ENCODE data around the gene ZNF664.

The ZNF664 gene

GRCh38 chr12:124044809-124045321 lies 71.8 kb downstream of the ZNF664 start:
- FAIRE-seq, result no peak
- TF ChIP-seq POLR2A (IDR thresholded peaks at IDR 0.05; ENCODE audit: low read depth, low read length), result no peak
- TF ChIP-seq TAF1 (IDR thresholded peaks at IDR 0.05; ENCODE audit: borderline replicate concordance, low read depth, low read length), result no peak
- TF ChIP-seq POLR2AphosphoS5 (IDR thresholded peaks at IDR 0.05; ENCODE audit: low read depth, low read length), result no peak
- no peak for DNase-seq (ENCODE audit: insufficient read length)

GRCh38 chr12:124045671-124046455 lies 72.8 kb downstream of the ZNF664 start:
- FAIRE-seq (no peak), DNase-seq (ENCODE audit: insufficient read length) (no peak)
- TF ChIP-seq POLR2AphosphoS5 (IDR thresholded peaks at IDR 0.05; ENCODE audit: low read depth, low read length), result no peak
- TF ChIP-seq TAF1 (IDR thresholded peaks at IDR 0.05; ENCODE audit: borderline replicate concordance, low read depth, low read length), result no peak
- TF ChIP-seq POLR2A (IDR thresholded peaks at IDR 0.05; ENCODE audit: low read depth, low read length), result no peak

DNA sequence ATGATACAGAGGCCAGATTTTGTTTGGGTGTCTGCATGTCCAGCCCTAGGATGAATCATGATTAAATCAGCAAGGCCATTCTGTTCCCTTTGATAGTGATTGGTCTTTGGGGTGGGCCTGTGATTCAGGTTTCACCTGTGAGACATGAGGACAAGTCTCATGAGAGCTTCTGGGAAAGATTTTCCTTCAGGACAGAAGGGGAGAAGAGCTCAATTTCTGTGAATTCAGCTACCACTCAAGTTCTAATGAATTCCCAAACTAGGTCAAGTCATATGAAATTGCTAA lies 73.4 kb downstream of the ZNF664 start:
- FAIRE-seq (no peak), DNase-seq (ENCODE audit: insufficient read length) (no peak)
- TF ChIP-seq POLR2A (IDR thresholded peaks at IDR 0.05; ENCODE audit: low read depth, low read length) (no peak), TAF1 (IDR thresholded peaks at IDR 0.05; ENCODE audit: borderline replicate concordance, low read depth, low read length) (no peak), POLR2AphosphoS5 (IDR thresholded peaks at IDR 0.05; ENCODE audit: low read depth, low read length) (no peak)

- FAIRE-seq (no peak), DNase-seq (ENCODE audit: insufficient read length) (no peak)
- TF ChIP-seq POLR2AphosphoS5 (IDR thresholded peaks at IDR 0.05; ENCODE audit: low read depth, low read length) (no peak), TAF1 (IDR thresholded peaks at IDR 0.05; ENCODE audit: borderline replicate concordance, low read depth, low read length) (no peak), POLR2A (IDR thresholded peaks at IDR 0.05; ENCODE audit: low read depth, low read length) (no peak)
Measured at GRCh38 chr12:124047045-124047566, 74.1 kb downstream of the ZNF664 start.

DNA sequence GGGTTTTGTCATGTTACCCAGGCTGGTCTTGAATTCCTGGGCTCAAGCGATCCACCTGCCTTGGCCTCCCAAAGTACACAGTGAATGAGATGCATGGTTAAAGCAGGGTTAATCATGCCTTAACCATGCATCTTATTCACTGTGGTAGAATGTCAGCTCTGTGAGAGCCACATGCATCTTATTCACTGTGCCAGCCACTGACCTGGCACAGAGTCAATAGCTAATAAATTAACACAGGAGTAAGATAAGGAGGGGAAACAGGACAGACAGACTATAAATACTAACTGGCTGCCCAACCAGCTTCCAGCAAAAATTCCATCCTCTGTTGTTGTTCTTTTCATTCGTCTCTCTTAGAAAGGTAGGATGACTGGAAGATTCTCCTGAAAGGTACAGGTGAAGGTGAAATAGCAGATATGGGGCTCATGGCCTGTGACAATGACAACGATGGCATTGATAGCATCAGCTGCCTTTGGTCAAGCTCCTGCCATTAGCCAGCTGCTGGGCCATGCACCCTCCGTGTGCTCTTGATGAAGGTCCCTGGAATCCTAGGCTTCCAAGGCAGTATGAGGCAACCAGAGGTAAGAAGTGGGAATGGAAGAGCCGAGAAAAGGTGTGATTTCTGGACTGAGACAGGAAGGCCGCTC lies 76.6 kb downstream of the ZNF664 start:
- no peak for TF ChIP-seq POLR2AphosphoS5 (IDR thresholded peaks at IDR 0.05; ENCODE audit: low read depth, low read length)
- FAIRE-seq (no peak), DNase-seq (ENCODE audit: insufficient read length) (no peak)

DNA sequence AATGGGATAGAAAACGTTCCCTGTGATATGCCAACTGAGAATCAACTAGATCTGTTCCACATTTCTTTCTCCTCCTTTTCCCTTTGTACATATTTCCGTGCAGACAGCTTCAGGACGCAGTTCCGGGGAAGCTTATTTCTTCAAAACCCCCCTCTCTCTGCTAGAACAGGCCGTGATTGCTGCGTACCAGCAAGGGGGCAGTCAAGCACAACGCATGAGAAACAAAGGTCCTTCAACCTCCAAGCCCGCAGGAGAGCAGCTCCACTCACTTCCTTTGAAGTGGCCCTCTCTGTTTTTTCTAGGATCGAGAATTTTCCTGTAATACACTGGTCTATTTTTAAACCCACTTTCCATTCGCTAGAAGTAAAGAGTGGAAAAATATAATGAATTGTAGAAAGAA lies 80.8 kb downstream of the ZNF664 start:
- FAIRE-seq (no peak), DNase-seq (ENCODE audit: insufficient read length) (no peak)
- TF ChIP-seq POLR2AphosphoS5 (IDR thresholded peaks at IDR 0.05; ENCODE audit: low read depth, low read length) (no peak), POLR2A (IDR thresholded peaks at IDR 0.05; ENCODE audit: low read depth, low read length) (no peak), TAF1 (IDR thresholded peaks at IDR 0.05; ENCODE audit: borderline replicate concordance, low read depth, low read length) (no peak)

- no peak for TF ChIP-seq POLR2A (IDR thresholded peaks at IDR 0.05; ENCODE audit: low read depth, low read length)
- TF ChIP-seq POLR2AphosphoS5 (IDR thresholded peaks at IDR 0.05; ENCODE audit: low read depth, low read length), result no peak
- no peak for TF ChIP-seq TAF1 (IDR thresholded peaks at IDR 0.05; ENCODE audit: borderline replicate concordance, low read depth, low read length)
- FAIRE-seq (no peak), DNase-seq (ENCODE audit: insufficient read length) (no peak)
Measured at GRCh38 chr12:124055066-124055465, 82.1 kb downstream of the ZNF664 start.

- DNase-seq (ENCODE audit: insufficient read length), result no peak
- no peak for FAIRE-seq
Measured at GRCh38 chr12:124057691-124058090, 84.7 kb downstream of the ZNF664 start.

GRCh38 chr12:124059752-124060151 lies 86.7 kb downstream of the ZNF664 start:
- no peak for FAIRE-seq

More at GRCh38 chr12:124057691-124058090, 84.7 kb downstream of the ZNF664 start:
- TF ChIP-seq POLR2A (IDR thresholded peaks at IDR 0.05; ENCODE audit: low read depth, low read length) (no peak), POLR2AphosphoS5 (IDR thresholded peaks at IDR 0.05; ENCODE audit: low read depth, low read length) (no peak), TAF1 (IDR thresholded peaks at IDR 0.05; ENCODE audit: borderline replicate concordance, low read depth, low read length) (no peak)

More at GRCh38 chr12:124059752-124060151, 86.7 kb downstream of the ZNF664 start:
- TF ChIP-seq POLR2A (IDR thresholded peaks at IDR 0.05; ENCODE audit: low read depth, low read length), result no peak
- TF ChIP-seq POLR2AphosphoS5 (IDR thresholded peaks at IDR 0.05; ENCODE audit: low read depth, low read length), result no peak
- TF ChIP-seq TAF1 (IDR thresholded peaks at IDR 0.05; ENCODE audit: borderline replicate concordance, low read depth, low read length), result no peak
- no peak for DNase-seq (ENCODE audit: insufficient read length)

Data from GM12892 (cell line).